ENCODE data around the gene RUNDC3A. TPM values are rescaled to one million over a fixed set of nuclear protein-coding genes. Genes with fewer than 3 reads are reported as not detected.

RUNDC3A gene
- total RNA-seq, 1 donor from 2014 or later = 0.58 TPM

GRCh38 chr17:44279666-44280391, 28.6 kb upstream of the RUNDC3A start:
- no peaks in the 10 kb centered on the region for H3K9me3 ChIP-seq (ENCODE audit: low read depth)
- no peaks in the 10 kb centered on the region for H3K79me2 ChIP-seq (ENCODE audit: low read depth)
- Mint-ChIP-seq H3K36me3 (no peaks in the 10 kb centered on the region), H3K4me1 (peaks cover 10% of the 10 kb centered on the region), H3K9me3 (no peaks in the 10 kb centered on the region), H3K4me3 (no peak overlapping the region), H3K27me3 (ENCODE audit: insufficient read depth, low read depth) (peaks cover 7% of the 10 kb centered on the region), H3K27ac (no peak overlapping the region)
- H2AFZ ChIP-seq (replicated peaks) = no peak overlapping the region
- H3K4me3 ChIP-seq = no peak overlapping the region
- H3F3A ChIP-seq (ENCODE audit: low read depth) = no peaks in the 10 kb centered on the region
- H3K27ac ChIP-seq = no peak overlapping the region
- H3K27me3 ChIP-seq = no peaks in the 10 kb centered on the region
- no peak overlapping the region for H3K9ac ChIP-seq
- H3K4me2 ChIP-seq = no peak overlapping the region
- no peaks in the 10 kb centered on the region for H4K20me1 ChIP-seq (ENCODE audit: low read depth)
- H3K4me1 ChIP-seq = no peaks in the 10 kb centered on the region
- TF ChIP-seq EZH2phosphoT487 (IDR thresholded peaks at IDR 0.05) = no peak
- TF ChIP-seq EZH2 (IDR thresholded peaks at IDR 0.05) = no peak
- no peak for TF ChIP-seq CTCF (IDR thresholded peaks at IDR 0.05)
- no peaks in the 10 kb centered on the region for H3K36me3 ChIP-seq
- DNase-seq (ENCODE audit: low spot score) = no peak

- H3K27ac Mint-ChIP-seq = no peak overlapping the region
- no peak overlapping the region for H3K27ac ChIP-seq
- H3K4me3 Mint-ChIP-seq = no peak overlapping the region
- H3K9ac ChIP-seq = no peak overlapping the region
- H3K4me3 ChIP-seq = no peak overlapping the region
- no peaks in the 10 kb centered on the region for H4K20me1 ChIP-seq (ENCODE audit: low read depth)
- H3K9me3 Mint-ChIP-seq = no peaks in the 10 kb centered on the region
- peaks cover 2% of the 10 kb centered on the region for H3K27me3 Mint-ChIP-seq (ENCODE audit: insufficient read depth, low read depth)
- DNase-seq (ENCODE audit: low spot score) = no peak
- no peaks in the 10 kb centered on the region for H3K79me2 ChIP-seq (ENCODE audit: low read depth)
- no peaks in the 10 kb centered on the region for H3F3A ChIP-seq (ENCODE audit: low read depth)
- no peaks in the 10 kb centered on the region for H3K4me1 ChIP-seq
- H3K36me3 ChIP-seq = no peaks in the 10 kb centered on the region
- H2AFZ ChIP-seq (replicated peaks) = no peak overlapping the region
- H3K36me3 Mint-ChIP-seq = no peaks in the 10 kb centered on the region
- H3K4me2 ChIP-seq = no peak overlapping the region
- no peaks in the 10 kb centered on the region for H3K27me3 ChIP-seq
- TF ChIP-seq EZH2 (IDR thresholded peaks at IDR 0.05) = no peak
- no peak for TF ChIP-seq CTCF (IDR thresholded peaks at IDR 0.05)
- TF ChIP-seq EZH2phosphoT487 (IDR thresholded peaks at IDR 0.05) = no peak
- H3K9me3 ChIP-seq (ENCODE audit: low read depth) = no peaks in the 10 kb centered on the region
- H3K4me1 Mint-ChIP-seq = peaks cover 10% of the 10 kb centered on the region
Observed at GRCh38 chr17:44280392-44280937, 27.9 kb upstream of the RUNDC3A start.

GRCh38 chr17:44281570-44281969, 26.8 kb upstream of the RUNDC3A start:
- Mint-ChIP-seq H3K9me3 (no peaks in the 10 kb centered on the region), H3K36me3 (no peaks in the 10 kb centered on the region), H3K4me1 (peaks cover 10% of the 10 kb centered on the region), H3K27ac (no peak overlapping the region), H3K4me3 (no peak overlapping the region), H3K27me3 (ENCODE audit: insufficient read depth, low read depth) (peaks cover 2% of the 10 kb centered on the region)
- H3K4me2 ChIP-seq = no peak overlapping the region
- no peak overlapping the region for H3K4me3 ChIP-seq
- no peak overlapping the region for H3K9ac ChIP-seq
- H3K36me3 ChIP-seq = no peaks in the 10 kb centered on the region
- no peak overlapping the region for H3K27ac ChIP-seq
- H3K4me1 ChIP-seq = no peaks in the 10 kb centered on the region
- no peaks in the 10 kb centered on the region for H3F3A ChIP-seq (ENCODE audit: low read depth)
- no peak overlapping the region for H2AFZ ChIP-seq (replicated peaks)
- H3K9me3 ChIP-seq (ENCODE audit: low read depth) = no peaks in the 10 kb centered on the region
- no peaks in the 10 kb centered on the region for H4K20me1 ChIP-seq (ENCODE audit: low read depth)
- H3K79me2 ChIP-seq (ENCODE audit: low read depth) = no peaks in the 10 kb centered on the region
- TF ChIP-seq EZH2phosphoT487 (IDR thresholded peaks at IDR 0.05) (no peak), CTCF (IDR thresholded peaks at IDR 0.05) (no peak), EZH2 (IDR thresholded peaks at IDR 0.05) (no peak)
- H3K27me3 ChIP-seq = no peaks in the 10 kb centered on the region
- DNase-seq (ENCODE audit: low spot score) = no peak
